ENCODE results near the gene NR4A3. TPM values are rescaled to one million over a fixed set of nuclear protein-coding genes. Genes with fewer than 3 reads are reported as not detected.

NR4A3 gene
- total RNA-seq, 1 experiment from 2014 or later: 0.86 TPM

DNA sequence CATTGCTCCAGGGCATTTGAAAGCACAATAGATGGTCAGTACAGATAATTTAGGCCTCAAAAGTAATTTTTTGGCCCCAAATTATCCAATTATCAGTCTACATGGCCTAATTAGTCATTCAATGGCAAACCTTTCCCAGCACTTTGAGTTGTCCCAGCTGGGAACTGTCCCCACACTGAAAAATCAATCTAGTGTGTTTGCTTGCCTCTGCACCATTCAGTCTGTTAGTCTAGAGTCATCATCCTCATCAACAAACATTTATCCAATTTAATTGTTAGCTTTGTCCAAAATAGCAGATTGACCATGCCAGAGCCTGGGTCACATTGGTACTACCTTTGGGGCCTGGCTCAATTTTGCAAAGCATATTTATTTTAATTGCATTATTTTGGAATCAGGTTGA is 13.9 kb downstream of the NR4A3 start:
- Histone ChIP-seq H3K9ac (ENCODE audit: low read length) (no peak overlapping the region), H3K36me3 (ENCODE audit: control insufficient read depth in 1 of 2, insufficient read depth in 2 of 2, low read length in 2 of 2) (no peaks in the 10 kb centered on the region), H3K4me1 (ENCODE audit: control insufficient read depth in 1 of 2, insufficient read depth in 2 of 2, low read length in 2 of 2) (no peaks in the 10 kb centered on the region), H3K27me3 (ENCODE audit: insufficient read depth, low read length) (no peaks in the 10 kb centered on the region), H3K4me2 (ENCODE audit: low read length) (no peak overlapping the region), H2AFZ (ENCODE audit: low read depth, low read length, poor library complexity, severe bottlenecking) (no peak overlapping the region), H3K9me3 (ENCODE audit: control insufficient read depth in 1 of 2, insufficient read depth in 1 of 2, low read depth in 1 of 2, low read length in 2 of 2) (no peaks in the 10 kb centered on the region), H4K20me1 (ENCODE audit: insufficient read depth) (no peaks in the 10 kb centered on the region), H3K79me2 (ENCODE audit: insufficient read depth, low read length) (no peaks in the 10 kb centered on the region), H3K27ac (ENCODE audit: low read depth, low read length) (no peak overlapping the region), H3K9me2 (ENCODE audit: insufficient read depth) (no peaks in the 10 kb centered on the region), H3K4me3 (replicated peaks in 1 of 2; ENCODE audit: low read depth in 1 of 2, low read length in 2 of 2) (no peak overlapping the region)
- TF ChIP-seq TCF7L2 (IDR thresholded peaks at IDR 0.05; ENCODE audit: borderline replicate concordance, extremely low read depth, insufficient read depth, insufficient read length) (no peak), EZH2 (IDR thresholded peaks at IDR 0.05) (no peak), ZNF274 (IDR thresholded peaks at IDR 0.05; ENCODE audit: low read depth, low read length) (no peak), FOSL1 (IDR thresholded peaks at IDR 0.05; ENCODE audit: low read depth) (no peak), EGR1 (IDR thresholded peaks at IDR 0.05; ENCODE audit: low read depth) (no peak), EZH2phosphoT487 (IDR thresholded peaks at IDR 0.05; ENCODE audit: borderline replicate concordance) (no peak), REST (IDR thresholded peaks at IDR 0.05; ENCODE audit: low read depth) (no peak), CBX3 (IDR thresholded peaks at IDR 0.05; ENCODE audit: low read depth) (no peak), SRF (IDR thresholded peaks at IDR 0.05; ENCODE audit: low read depth) (no peak), POLR2AphosphoS5 (IDR thresholded peaks at IDR 0.05; ENCODE audit: low read depth, low read length) (no peak), ZFX (IDR thresholded peaks at IDR 0.05) (no peak), ELF1 (IDR thresholded peaks at IDR 0.05; ENCODE audit: borderline replicate concordance, low read depth) (no peak), SP1 (IDR thresholded peaks at IDR 0.05; ENCODE audit: low read depth) (no peak), YY1 (IDR thresholded peaks at IDR 0.05; ENCODE audit: extremely low read depth, insufficient replicate concordance, low read depth, low read length) (no peak), RAD21 (IDR thresholded peaks at IDR 0.05; ENCODE audit: low read depth) (no peak), SIN3A (IDR thresholded peaks at IDR 0.05; ENCODE audit: low read depth) (no peak)
- TF ChIP-seq, protein P1, sequence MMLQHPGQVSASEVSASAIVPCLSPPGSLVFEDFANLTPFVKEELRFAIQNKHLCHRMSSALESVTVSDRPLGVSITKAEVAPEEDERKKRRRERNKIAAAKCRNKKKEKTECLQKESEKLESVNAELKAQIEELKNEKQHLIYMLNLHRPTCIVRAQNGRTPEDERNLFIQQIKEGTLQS (IDR thresholded peaks at IDR 0.05): no peak
- TF ChIP-seq, protein P2, sequence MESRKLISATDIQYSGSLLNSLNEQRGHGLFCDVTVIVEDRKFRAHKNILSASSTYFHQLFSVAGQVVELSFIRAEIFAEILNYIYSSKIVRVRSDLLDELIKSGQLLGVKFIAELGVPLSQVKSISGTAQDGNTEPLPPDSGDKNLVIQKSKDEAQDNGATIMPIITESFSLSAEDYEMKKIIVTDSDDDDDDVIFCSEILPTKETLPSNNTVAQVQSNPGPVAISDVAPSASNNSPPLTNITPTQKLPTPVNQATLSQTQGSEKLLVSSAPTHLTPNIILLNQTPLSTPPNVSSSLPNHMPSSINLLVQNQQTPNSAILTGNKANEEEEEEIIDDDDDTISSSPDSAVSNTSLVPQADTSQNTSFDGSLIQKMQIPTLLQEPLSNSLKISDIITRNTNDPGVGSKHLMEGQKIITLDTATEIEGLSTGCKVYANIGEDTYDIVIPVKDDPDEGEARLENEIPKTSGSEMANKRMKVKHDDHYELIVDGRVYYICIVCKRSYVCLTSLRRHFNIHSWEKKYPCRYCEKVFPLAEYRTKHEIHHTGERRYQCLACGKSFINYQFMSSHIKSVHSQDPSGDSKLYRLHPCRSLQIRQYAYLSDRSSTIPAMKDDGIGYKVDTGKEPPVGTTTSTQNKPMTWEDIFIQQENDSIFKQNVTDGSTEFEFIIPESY (IDR thresholded peaks at IDR 0.05; ENCODE audit: extremely low read depth, insufficient replicate concordance, low read length): no peak
- ChIA-PET POLR2A (no interaction called here), CTCF (no interaction called here), RAD21 (ENCODE audit: low non-redundant PET in 1 of 2, low total read pairs in 2 of 2, uncharacterized antibody in 2 of 2, unreplicated experiment in 2 of 2) (no interaction called here)
- DNase-seq (ENCODE audit: low read depth, low spot score) (no peak), ATAC-seq (no peak)
- BruUV-seq (replicated peaks): no TSS peak
- intact Hi-C loops (cut with micrococcal nuclease): no loop called here

Measured in HCT116 (cell line).